Erythroblast (primary cell): ENCODE measurements around the gene LDB3.
A peak's percentile ranks its signal among the peaks of the same experiment; 100 is the strongest.

Experiments used
- DNase-seq, 2 experiments: peaks; one replicate each; lab custom pipeline; 2025; lab: John Stamatoyannopoulos, UW
- GATA1 ChIP-seq: IDR thresholded peaks from 2 replicates; pipeline ENCODE4 v1.6.1; 2011; ENCODE audit warnings: low read depth, mild to moderate bottlenecking, control low read depth, low read length, moderate library complexity
- POLR2A ChIP-seq: IDR thresholded peaks from 2 replicates; pipeline ENCODE4 v1.6.1; 2011; ENCODE audit warnings: mild to moderate bottlenecking, low read length

The LDB3 gene

DNA sequence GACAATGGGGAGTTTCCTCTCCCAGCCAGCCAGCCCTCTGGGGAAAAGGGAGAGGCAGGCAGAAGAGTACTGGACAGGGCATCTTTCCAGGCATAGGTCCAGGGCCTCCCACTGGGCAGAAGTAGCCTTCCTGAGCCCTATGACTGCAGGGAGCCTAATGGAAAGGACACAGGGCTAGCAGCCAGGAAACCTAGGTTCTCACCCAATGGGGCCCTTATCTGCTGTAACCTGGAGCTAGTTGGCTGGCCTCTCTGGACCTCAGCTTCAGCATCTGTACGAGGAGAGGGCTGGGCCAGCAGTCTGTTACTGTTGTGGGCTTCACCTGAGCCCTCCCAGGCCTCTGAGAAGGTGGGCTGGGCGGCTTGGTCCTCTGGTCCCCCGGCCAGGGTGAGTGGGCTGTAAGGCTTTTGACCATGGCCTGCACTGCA is 22.4 kb downstream of the LDB3 start:
- DNase-seq, result no peak
- no peak for TF ChIP-seq POLR2A
- no peak for TF ChIP-seq GATA1

DNA sequence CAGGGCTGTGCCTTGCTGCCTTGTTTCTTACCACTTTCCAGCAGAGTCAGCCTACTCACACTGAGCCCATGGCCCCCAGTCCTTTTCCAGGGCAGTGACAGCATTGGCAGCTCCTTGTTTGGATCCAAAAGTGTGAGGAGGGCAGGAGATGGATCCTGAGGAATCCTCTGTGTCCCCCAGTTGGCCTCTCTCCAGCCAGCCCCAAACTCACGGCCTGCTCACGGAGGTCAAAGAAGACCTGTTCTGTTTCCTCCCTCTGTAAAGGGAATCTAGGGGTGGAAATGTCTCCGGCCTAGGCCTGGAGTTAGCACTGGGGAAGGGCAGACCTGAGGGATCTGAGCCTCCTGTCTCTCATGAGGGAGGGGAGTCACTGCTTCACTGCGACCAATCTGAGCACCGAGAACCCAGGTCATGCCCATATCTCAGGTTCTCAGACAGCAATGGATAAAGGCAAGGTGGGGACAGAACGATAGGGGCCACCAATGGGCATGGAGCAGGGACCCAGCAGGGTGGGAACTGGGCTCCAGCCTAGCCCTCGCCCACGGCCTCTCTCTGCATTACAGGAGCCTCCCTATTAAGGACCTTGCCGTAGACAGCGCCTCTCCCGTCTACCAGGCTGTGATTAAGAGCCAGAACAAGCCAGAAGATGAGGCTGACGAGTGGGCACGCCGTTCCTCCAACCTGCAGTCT is 23.2 kb downstream of the LDB3 start:
- DNase-seq, result no peak
- TF ChIP-seq POLR2A (no peak), GATA1 (no peak)

- TF ChIP-seq POLR2A, result no peak
- TF ChIP-seq GATA1, result no peak
- DNase-seq, result no peak
Measured at GRCh38 chr10:86692023-86692514, 23.8 kb downstream of the LDB3 start.

DNA sequence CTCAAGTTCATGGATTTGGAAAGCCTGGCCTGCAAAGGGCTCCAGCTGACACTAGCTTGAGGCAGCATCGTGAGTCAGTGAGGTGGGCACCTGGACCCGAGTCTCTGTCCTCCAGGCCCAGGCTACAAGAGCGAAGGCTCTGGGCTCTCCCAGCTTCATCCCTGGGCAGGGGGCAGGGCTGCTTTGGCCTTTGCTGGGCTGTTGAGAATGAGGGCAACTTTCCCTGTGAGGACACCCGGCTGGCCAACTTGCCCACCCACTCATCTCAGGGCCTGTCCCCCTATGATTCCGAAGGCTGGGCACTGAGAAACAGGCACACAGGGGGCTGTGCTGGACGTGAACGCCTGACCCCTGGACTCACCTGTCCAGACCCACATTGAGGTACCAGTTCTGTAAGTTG is 24.4 kb downstream of the LDB3 start:
- no peak for DNase-seq
- no peak for TF ChIP-seq GATA1

DNA sequence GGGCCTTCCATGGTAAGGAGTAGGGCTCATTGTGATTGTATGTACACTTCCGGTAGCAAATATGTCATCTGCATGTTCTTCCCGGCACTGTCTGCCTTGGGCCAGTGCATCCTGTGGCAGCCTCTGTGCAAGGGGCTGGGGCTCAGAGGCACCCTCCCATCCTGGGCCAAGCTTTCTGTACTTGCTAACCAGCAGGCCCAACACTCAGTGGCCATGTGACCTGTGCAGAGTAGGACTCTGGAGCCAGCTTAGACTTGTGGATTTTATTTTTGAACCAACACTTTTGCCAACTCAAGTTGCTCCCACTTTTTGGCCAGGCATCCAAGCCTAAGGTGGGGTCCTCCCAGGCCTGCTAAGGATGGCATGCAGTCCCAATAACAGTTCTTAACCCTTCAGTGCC is 25.0 kb downstream of the LDB3 start:
- no peak for DNase-seq
- TF ChIP-seq POLR2A, result no peak
- TF ChIP-seq GATA1, result no peak

GRCh38 chr10:86693721-86694369 is 25.5 kb downstream of the LDB3 start:
- peak; percentile 30 to 41 for DNase-seq
- TF ChIP-seq GATA1 (no peak), POLR2A (no peak)

DNA sequence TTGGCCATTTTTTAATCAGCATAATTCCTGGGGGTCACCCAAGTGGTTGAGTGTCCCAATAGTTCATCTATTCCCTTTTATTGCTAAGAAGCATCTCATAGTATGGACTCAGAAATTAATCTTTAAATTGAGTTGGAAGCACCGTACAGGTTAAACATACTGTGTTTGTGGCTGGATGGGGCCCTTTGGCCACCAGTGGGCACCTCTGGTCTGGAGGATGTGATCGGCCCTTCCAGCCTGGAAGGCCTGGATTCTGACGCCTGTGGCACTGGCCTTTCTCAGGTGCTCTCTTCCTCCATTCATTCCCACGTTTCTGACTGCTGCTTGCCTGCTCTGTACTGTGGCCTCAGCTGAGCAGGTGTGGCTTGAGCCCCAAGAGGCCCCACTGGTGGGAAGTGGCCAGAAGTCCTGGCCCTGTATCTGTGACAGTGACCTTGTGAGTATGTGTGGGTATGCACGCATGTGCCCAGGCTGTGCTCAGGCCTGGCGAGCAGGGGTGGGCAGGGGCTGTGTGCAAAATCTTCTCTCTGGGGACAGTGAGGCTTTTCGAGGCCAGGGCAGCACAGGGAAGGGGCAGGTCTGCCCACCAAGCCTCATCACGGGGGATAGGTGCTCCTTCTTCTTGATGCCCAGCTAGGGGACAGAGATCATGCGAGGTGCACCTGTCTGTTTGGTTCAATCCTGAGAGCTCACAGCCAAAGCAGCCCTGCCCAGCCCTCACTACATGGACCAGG is 30.1 kb downstream of the LDB3 start:
- no peak for DNase-seq
- TF ChIP-seq POLR2A (no peak), GATA1 (no peak)

GRCh38 chr10:86699125-86699524 is 30.8 kb downstream of the LDB3 start:
- DNase-seq, result no peak
- TF ChIP-seq POLR2A, result no peak
- no peak for TF ChIP-seq GATA1

- no peak for TF ChIP-seq GATA1
- TF ChIP-seq POLR2A, result no peak
- no peak for DNase-seq
Measured at GRCh38 chr10:86699541-86699940, 31.2 kb downstream of the LDB3 start.

GRCh38 chr10:86699991-86700840 is 31.9 kb downstream of the LDB3 start:
- DNase-seq, result no peak

GRCh38 chr10:86700851-86701617 is 32.7 kb downstream of the LDB3 start:
- TF ChIP-seq POLR2A, result no peak
- no peak for TF ChIP-seq GATA1
- DNase-seq, result no peak

More at GRCh38 chr10:86699991-86700840, 31.9 kb downstream of the LDB3 start:
- no peak for TF ChIP-seq POLR2A
- no peak for TF ChIP-seq GATA1

DNA sequence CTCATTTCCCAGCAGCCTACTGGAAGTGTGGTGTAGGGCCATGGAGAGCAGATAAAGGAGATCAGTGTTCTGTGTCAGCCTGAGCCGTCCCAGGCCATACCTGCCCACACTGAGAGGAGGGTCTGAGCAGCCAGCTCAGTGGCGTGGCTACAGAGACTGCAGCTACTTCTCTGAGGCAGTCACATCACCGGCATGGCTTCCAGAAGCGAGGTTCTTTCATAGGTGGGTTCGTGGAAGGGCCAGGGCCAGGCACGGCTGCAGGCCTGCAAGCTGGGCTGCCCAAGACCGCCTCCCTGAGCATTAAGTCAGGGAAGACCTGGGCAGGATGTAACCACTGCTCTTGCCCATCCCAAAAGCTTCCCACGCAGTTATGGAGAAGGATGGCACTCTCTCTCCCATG is 34.9 kb downstream of the LDB3 start:
- TF ChIP-seq POLR2A (no peak), GATA1 (no peak)
- DNase-seq, result no peak
